Skeletal muscle satellite cell (primary cell): ENCODE results near the gene PDK3. TPM values are rescaled to one million over a fixed set of nuclear protein-coding genes. Genes with fewer than 3 reads are reported as not detected.

Experiments
- H3K27me3 ChIP-seq: 2 replicates; pipeline ENCODE4 v1.7.0; 2013; ENCODE audit warnings: low read length; ENCODE audit not compliant: control insufficient read depth, insufficient read depth
- H3K36me3 ChIP-seq: 2 replicates; pipeline ENCODE4 v1.7.0; 2013; ENCODE audit warnings: mild to moderate bottlenecking, control low read depth, low read length; ENCODE audit not compliant: insufficient read depth
- H3K4me1 ChIP-seq: 2 replicates; pipeline ENCODE4 v1.7.0; 2013; ENCODE audit warnings: low read length; ENCODE audit not compliant: control insufficient read depth, insufficient read depth
- H3K4me2 ChIP-seq: 2 replicates; pipeline ENCODE4 v1.7.0; 2013; ENCODE audit warnings: mild to moderate bottlenecking, low read length
- H3K4me3 ChIP-seq: 2 replicates; pipeline ENCODE4 v1.7.0; 2013; ENCODE audit warnings: low read length
- H3K9ac ChIP-seq: 2 replicates; pipeline ENCODE4 v1.7.0; 2013; ENCODE audit warnings: mild to moderate bottlenecking, low read depth, low read length, moderate library complexity
- H3K9me3 ChIP-seq: replicated peaks from 2 replicates; pipeline ENCODE4 v1.7.0; 2013; ENCODE audit warnings: mild to moderate bottlenecking, control low read depth, low read length
- total RNA-seq: library from RNA; depleted of rRNA; stranded (reverse); fragments of >200 nt; gene quantifications from 2 replicates; pipeline ENCODE4 v1.2.3, GENCODE V29; 2012; rRNA removed

Gene PDK3
- 5.3 and 10.0 TPM in 2 replicates for total RNA-seq

DNA sequence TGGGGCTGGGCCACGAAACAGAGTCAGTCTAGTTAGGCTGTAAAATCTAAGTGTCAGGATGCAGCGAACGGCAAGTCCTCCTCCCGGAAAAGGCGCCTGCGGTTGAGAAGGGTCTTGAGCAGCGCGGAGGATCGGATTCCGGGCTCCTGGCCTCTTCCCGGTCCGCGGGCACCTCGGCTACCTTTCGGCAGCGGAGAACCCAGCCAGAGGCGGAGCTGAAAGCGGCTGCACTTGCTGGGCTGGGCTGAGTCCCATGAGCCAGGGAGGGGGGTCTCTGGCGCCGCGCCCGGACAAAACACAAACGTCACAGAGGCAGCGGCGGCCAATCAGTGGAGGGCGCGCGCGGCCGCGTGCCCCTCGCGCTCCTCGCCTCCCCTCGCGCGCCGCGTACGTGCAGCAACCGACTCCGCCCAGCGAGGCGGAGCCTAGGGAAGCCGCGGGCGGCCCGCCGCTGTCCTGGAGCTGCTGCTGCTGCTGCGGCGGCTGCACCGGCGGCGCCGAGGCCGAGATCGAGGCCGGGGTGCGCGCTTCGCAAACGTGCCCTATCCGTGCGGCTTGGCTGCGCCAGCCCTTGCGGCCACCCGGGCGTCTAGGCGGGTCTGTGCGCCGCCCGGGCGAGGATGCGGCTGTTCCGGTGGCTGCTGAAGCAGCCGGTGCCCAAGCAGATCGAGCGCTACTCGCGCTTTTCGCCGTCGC, at the start of gene PDK3:
Gene PDK3 (plus strand): TSS at position 451 of the 696 bp plus-strand sequence. CDS start 170 bp downstream, at position 621.
- H3K9me3 ChIP-seq: no peaks in the 10 kb centered on the region
- H3K9ac ChIP-seq: peak within 1 kb of the TSS; percentile 54
- H3K4me2 ChIP-seq: peak within 1 kb of the TSS; percentile 85

DNA sequence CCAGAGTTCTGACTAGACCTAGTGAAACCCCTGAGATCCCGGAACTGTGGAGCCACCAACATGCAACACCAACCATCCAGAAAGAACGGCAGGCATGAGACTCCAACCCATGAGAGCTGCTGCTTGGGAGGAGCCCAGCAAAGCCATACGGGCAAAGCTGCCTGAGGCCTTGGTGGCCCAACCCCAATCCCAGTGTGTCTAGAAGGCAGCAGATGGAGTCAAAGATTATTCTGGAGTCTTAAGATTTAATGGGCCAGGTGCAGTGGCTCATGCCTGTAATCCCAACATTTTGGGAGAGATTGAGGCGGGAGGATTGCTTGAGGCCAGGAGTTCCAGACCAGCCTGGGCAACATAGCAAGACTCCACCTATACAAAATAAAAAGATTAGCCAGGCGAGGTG, 49.2 kb upstream of the PDK3 start:
- Histone ChIP-seq H3K4me3 (no peak overlapping the region), H3K9ac (no peak overlapping the region), H3K4me1 (no peaks in the 10 kb centered on the region), H3K9me3 (no peaks in the 10 kb centered on the region), H3K4me2 (no peak overlapping the region), H3K36me3 (no peaks in the 10 kb centered on the region), H3K27me3 (peaks cover 12% of the 10 kb centered on the region)

More for the DNA sequence above, at the start of gene PDK3:
- H3K4me1 ChIP-seq: no peaks in the 10 kb centered on the region
- peaks cover 18% of the 10 kb centered on the region for H3K27me3 ChIP-seq
- H3K36me3 ChIP-seq: no peaks in the 10 kb centered on the region
- H3K4me3 ChIP-seq: peak within 1 kb of the TSS; percentile 78

DNA sequence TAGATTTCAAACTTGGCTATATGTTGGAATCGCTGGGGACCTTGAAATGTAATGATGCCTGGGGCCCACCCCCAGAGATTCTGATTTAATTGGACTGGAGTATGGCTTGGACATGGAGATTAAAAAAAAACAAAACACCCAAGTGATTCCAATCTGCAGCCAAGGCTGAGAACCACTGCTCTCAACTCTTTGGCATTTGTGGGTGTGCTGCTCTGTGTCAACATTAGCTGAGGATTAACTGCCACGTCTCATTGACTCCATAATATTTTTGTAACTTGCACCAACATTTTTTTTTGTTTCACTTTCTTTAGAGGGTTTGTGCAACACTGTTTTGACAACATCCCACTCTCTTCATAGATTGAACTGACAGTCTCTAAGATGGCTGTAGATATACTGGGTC, 41.1 kb upstream of the PDK3 start:
- H3K4me2 ChIP-seq: no peak overlapping the region
- H3K4me1 ChIP-seq: no peaks in the 10 kb centered on the region
- no peaks in the 10 kb centered on the region for H3K36me3 ChIP-seq
- no peaks in the 10 kb centered on the region for H3K9me3 ChIP-seq
- no peak overlapping the region for H3K9ac ChIP-seq
- H3K27me3 ChIP-seq: no peaks in the 10 kb centered on the region
- no peak overlapping the region for H3K4me3 ChIP-seq

DNA sequence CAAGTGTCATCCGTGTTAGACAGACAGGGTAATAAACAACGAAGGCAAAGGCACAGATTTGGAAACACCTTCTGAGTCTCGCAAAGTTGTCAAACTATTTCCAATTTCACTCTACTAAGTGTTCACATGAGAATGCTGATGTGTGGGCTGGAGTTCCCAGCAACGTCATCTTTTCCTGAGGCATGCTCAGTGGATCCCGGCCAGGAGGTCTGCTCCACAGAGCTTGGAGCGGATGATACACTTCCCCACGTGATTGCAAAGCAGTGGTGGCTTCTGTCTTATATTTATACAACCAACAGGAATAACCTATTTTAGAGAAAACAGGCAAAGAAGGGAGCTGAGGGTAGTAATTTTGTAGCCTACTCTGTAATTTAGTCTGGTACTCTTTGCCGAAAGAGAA, 40.1 kb upstream of the PDK3 start:
- H3K36me3 ChIP-seq: no peaks in the 10 kb centered on the region
- H3K9me3 ChIP-seq: no peaks in the 10 kb centered on the region
- H3K4me3 ChIP-seq: no peak overlapping the region
- no peak overlapping the region for H3K4me2 ChIP-seq
- H3K4me1 ChIP-seq: no peaks in the 10 kb centered on the region
- no peaks in the 10 kb centered on the region for H3K27me3 ChIP-seq
- H3K9ac ChIP-seq: no peak overlapping the region

DNA sequence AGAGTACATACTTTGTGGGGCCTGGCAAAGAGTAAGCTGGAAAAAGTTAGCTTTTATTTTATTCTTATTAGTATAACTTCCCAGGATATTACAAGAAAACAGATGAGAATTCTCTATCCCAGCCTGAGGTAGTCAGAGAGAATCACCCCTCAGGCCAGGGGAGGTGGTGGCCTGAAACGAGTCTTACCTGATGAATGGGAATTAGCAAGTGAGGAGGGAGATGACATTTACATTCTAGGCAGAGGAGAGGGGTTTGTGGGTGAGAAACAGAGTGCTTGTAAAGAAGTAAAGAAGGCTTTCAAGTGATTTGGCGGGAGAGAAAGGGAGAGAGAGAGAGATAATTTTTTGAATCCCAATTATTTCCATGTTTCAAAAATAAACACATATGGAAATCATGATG, 39.3 kb upstream of the PDK3 start:
- Histone ChIP-seq H3K4me2 (no peak overlapping the region), H3K27me3 (no peaks in the 10 kb centered on the region), H3K9ac (no peak overlapping the region), H3K4me3 (no peak overlapping the region), H3K36me3 (no peaks in the 10 kb centered on the region), H3K4me1 (no peaks in the 10 kb centered on the region), H3K9me3 (no peaks in the 10 kb centered on the region)

DNA sequence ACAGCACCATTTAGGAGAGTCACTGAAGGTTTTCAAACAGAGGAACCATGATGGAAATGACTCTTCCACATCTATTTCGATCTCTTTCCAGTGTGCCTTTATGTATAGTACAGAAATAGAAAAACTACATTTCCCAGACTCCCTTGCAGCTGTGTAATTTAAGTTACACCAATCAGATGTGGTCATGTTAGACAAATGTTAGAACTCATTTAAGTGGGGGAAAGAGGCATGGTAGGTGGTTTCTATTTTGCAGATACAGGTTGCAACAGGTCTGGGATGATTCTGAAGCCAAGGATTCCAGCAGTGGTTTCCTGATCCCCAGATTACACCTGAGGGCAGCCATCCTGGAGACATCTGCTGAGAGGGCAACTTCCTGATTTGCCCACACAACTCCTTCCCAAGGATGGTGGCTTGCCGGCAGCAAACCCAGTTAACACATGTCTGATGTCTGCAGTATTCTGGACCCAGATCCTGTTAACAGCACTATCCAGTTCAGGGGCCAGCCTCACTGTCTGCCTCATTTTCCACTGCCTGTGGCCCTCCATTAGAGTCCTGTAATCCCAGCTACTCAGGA, 38.7 kb upstream of the PDK3 start:
- Histone ChIP-seq H3K9me3 (no peaks in the 10 kb centered on the region), H3K9ac (no peak overlapping the region), H3K4me1 (no peaks in the 10 kb centered on the region), H3K36me3 (no peaks in the 10 kb centered on the region), H3K4me2 (no peak overlapping the region), H3K27me3 (no peaks in the 10 kb centered on the region), H3K4me3 (no peak overlapping the region)

DNA sequence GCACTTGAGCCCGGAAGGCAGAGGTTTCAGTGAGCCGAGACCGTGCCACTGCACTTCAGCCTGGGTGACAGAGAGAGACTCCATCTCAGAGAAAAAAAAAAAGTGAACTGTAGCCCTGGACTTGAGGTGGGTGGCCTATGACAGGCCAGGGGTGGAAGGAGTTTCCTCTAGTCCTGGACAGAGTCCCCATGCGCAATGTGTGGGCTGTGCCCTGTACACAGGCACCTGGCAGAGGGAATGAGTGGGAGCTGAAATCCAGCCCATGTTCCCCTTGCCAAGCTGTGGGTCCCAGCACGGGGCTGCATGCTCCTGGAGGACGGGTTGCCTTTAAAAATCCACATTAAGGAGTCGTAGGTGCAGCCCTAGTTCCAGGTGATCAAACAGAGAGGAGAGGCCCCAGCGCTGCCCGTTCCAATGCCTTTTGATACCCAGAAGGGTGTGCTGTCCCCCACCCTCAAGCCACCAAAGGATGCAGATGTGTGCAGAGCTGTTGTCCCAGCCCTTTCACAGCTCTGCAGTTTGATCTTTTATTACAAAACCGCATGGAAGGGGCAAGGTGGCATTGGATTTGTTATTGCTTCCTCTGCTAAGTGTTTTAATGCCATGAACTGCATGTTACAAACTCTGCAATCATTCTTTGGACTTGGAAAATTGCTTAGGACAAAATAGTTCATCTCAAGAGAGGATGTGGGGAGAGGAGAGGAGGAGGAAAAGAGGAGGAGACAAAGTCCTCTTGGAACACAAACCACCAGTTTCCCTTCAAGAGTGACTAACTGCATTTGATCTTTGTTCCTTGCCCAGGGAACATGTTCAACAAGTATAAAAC, 38.0 kb upstream of the PDK3 start:
- Histone ChIP-seq H3K36me3 (no peaks in the 10 kb centered on the region), H3K9me3 (no peaks in the 10 kb centered on the region), H3K4me1 (no peaks in the 10 kb centered on the region), H3K4me3 (no peak overlapping the region), H3K27me3 (no peaks in the 10 kb centered on the region), H3K9ac (no peak overlapping the region), H3K4me2 (no peak overlapping the region)

DNA sequence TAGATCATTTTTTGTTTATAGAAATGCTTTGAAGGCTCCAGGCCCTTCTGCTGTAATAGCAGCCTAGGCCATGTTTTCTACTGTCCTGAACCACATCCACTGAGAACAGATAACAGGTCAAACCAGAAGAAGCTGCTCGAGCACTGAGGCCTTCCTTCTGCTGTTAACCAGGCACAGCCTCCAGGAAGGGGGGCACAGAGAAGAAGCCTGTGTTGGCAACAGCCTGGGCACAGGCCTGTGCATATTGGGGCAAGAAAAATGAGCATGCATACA, 37.4 kb upstream of the PDK3 start:
- no peak overlapping the region for H3K4me3 ChIP-seq
- H3K36me3 ChIP-seq: no peaks in the 10 kb centered on the region
- no peak overlapping the region for H3K9ac ChIP-seq
- no peaks in the 10 kb centered on the region for H3K9me3 ChIP-seq
- no peaks in the 10 kb centered on the region for H3K27me3 ChIP-seq
- no peak overlapping the region for H3K4me2 ChIP-seq
- no peaks in the 10 kb centered on the region for H3K4me1 ChIP-seq

DNA sequence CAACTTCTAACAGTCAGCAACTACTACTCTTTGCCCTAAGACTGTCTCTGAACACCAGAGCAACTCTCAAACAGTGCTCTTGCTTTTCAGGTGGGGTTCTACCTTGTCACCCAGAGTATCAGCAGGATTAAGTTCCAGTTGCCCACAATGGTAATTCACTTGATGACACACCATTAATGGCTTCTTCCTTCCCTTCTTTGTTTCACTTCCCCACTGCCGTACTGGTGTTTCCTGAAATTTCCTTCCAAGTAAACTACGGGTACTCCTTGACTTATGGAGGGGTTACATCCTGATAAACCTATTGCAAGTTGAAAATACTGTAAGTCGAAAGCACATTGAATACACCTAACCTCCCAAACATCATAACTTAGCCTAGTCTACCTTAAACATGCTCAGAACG, 36.6 kb upstream of the PDK3 start:
- no peak overlapping the region for H3K4me3 ChIP-seq
- no peaks in the 10 kb centered on the region for H3K36me3 ChIP-seq
- H3K4me1 ChIP-seq: no peaks in the 10 kb centered on the region
- no peaks in the 10 kb centered on the region for H3K27me3 ChIP-seq
- no peak overlapping the region for H3K9ac ChIP-seq
- H3K9me3 ChIP-seq: no peaks in the 10 kb centered on the region
- H3K4me2 ChIP-seq: no peak overlapping the region

DNA sequence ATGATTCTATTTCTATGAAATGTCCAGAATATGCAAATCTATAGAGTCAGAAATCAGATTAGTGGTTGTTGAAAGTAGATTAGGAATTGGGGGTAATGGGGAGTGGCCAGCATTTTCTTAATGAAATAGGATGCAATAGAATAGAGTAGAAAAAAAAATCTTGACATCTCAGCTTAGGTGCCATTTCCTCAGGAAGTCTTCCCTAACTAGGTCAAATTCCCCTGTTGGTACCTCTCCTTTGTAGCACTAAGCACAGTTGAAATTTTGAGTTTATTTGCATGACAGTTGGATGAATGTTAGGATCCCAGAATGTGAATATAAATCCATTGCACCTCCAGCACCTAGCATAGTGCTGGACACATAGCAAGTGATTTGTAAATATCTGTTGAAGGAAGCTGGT, 30.0 kb upstream of the PDK3 start:
- Histone ChIP-seq H3K4me2 (no peak overlapping the region), H3K9me3 (no peaks in the 10 kb centered on the region), H3K9ac (no peak overlapping the region), H3K36me3 (no peaks in the 10 kb centered on the region), H3K27me3 (peaks cover 12% of the 10 kb centered on the region), H3K4me1 (no peaks in the 10 kb centered on the region), H3K4me3 (no peak overlapping the region)

DNA sequence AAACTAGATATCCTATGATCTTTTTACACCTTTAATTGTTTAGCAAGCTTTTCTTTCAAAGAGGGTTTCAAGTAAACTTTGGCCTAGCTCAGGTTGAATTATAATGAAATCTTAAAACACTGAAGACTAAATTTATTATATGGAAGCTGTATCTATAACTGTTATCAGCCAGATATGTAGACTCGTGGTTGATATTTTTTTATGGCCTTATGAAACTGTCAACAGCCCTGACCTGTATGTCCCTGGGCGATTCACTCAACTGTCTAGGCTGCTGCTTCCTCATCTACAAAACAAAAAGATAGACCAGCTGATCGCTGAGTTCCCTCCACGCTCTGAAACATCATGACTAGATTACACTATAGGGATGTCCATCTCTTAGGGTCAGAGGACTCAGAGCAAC, 21.2 kb upstream of the PDK3 start:
- H3K36me3 ChIP-seq: no peaks in the 10 kb centered on the region
- no peaks in the 10 kb centered on the region for H3K4me1 ChIP-seq

More for the DNA sequence above, 21.2 kb upstream of the PDK3 start:
- Histone ChIP-seq H3K4me2 (no peak overlapping the region), H3K27me3 (peaks cover 27% of the 10 kb centered on the region), H3K9ac (no peak overlapping the region), H3K9me3 (no peaks in the 10 kb centered on the region), H3K4me3 (no peak overlapping the region)
